Transverse colon (tissue), 3 donors: ENCODE data around the gene TLK1.

Source experiments
- CTCF ChIP-seq, 5 experiments: fragments of 200-600 bp in 3 of 5; fragments of 450-650 bp in 2 of 5; sonication (generic) in 3 of 5; IDR thresholded peaks; 1 replicate in 2 of 5; 2 replicates in 3 of 5; pipeline ENCODE4 v1.5.1; 2016 to 2017; ENCODE audit warnings: antibody characterized with exemption in 5 of 5, inconsistent platforms in 3 of 5, mild to moderate bottlenecking in 2 of 5, moderate library complexity in 1 of 5
- EP300 ChIP-seq: sonication (generic); formaldehyde crosslinking; IDR thresholded peaks from one replicate; pipeline ENCODE4 v1.6.1; 2017; ENCODE audit warnings: antibody characterized with exemption, low read depth

GRCh38 chr2:171205551-171205950 is 44.9 kb upstream of the TLK1 start:
- TF ChIP-seq CTCF (IDR thresholded peaks at IDR 0.05) (no peak), EP300 (no peak)
